ENCODE measurements around the gene SPAG17. TPM values are rescaled to one million over a fixed set of nuclear protein-coding genes. Genes with fewer than 3 reads are reported as not detected.

Gene SPAG17
- total RNA-seq, 2 experiments from 2014 or later: not detected

DNA sequence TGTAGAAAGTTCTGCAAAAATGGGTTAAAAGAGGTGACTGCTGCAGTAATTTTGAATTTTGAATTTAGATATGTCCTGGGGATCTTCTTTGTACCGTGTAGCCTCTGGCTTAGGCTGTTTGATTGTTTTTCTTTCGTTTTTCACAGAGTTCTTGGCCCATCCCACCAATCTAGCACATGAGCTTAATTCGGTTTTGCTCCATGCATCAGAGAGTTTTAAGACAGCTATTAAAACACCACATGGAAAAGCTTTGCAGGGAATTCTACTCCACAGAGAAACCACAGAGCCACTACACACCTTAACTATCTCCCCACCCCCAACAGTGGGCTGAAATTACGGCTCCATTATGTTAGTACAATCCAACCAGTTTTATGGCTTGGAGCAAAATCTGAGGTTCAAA lies 25.5 kb downstream of the SPAG17 start:
- no peaks in the 10 kb centered on the region for H3K27me3 ChIP-seq (ENCODE audit: control insufficient read depth in 1 of 2, insufficient read depth in 2 of 2, low read length in 2 of 2)
- H3K36me3 Mint-ChIP-seq (ENCODE audit: low read depth): no peaks in the 10 kb centered on the region
- no peak for TF ChIP-seq CTCF (IDR thresholded peaks at IDR 0.05)
- H3K9me3 Mint-ChIP-seq: no peaks in the 10 kb centered on the region
- H3K4me1 Mint-ChIP-seq (ENCODE audit: low read depth): no peaks in the 10 kb centered on the region
- intact Hi-C loops (cut with DNase I, micrococcal nuclease): no loop called here
- H3K36me3 ChIP-seq (ENCODE audit: insufficient read depth, low read length): no peaks in the 10 kb centered on the region
- ChIA-PET POLR2A (no interaction called here), CTCF (no interaction called here)
- H3K4me3 ChIP-seq (ENCODE audit: low read length): no peak overlapping the region
- ATAC-seq (ENCODE audit: poor library complexity) (no peak), DNase-seq (no peak)
- H3K4me3 Mint-ChIP-seq: no peak overlapping the region
- no peaks in the 10 kb centered on the region for H3K4me1 ChIP-seq (ENCODE audit: insufficient read depth, low read length)
- H3K9me3 ChIP-seq (ENCODE audit: control insufficient read depth in 1 of 2, insufficient read depth in 1 of 2, low read length in 2 of 2): peaks cover 0 to 3% of the 10 kb centered on the region in 2 experiments
- H3K27ac ChIP-seq (ENCODE audit: low read depth in 1 of 2, low read length in 2 of 2): no peak overlapping the region
- H3K27ac Mint-ChIP-seq: no peak overlapping the region
- peaks cover 6% of the 10 kb centered on the region for H3K27me3 Mint-ChIP-seq

- H3K9me3 ChIP-seq (ENCODE audit: control insufficient read depth in 1 of 2, insufficient read depth in 1 of 2, low read length in 2 of 2): peaks cover 0 to 3% of the 10 kb centered on the region in 2 experiments
- no peaks in the 10 kb centered on the region for H3K36me3 ChIP-seq (ENCODE audit: insufficient read depth, low read length)
- intact Hi-C loops (cut with DNase I, micrococcal nuclease): no loop called here
- ChIA-PET POLR2A (no interaction called here), CTCF (no interaction called here)
- no peak overlapping the region for H3K27ac Mint-ChIP-seq
- H3K27ac ChIP-seq (ENCODE audit: low read depth in 1 of 2, low read length in 2 of 2): no peak overlapping the region
- no peak for ATAC-seq (ENCODE audit: poor library complexity)
- H3K4me1 Mint-ChIP-seq (ENCODE audit: low read depth): no peaks in the 10 kb centered on the region
- H3K9me3 Mint-ChIP-seq: no peaks in the 10 kb centered on the region
- H3K27me3 Mint-ChIP-seq: peaks cover 6% of the 10 kb centered on the region
- H3K4me3 Mint-ChIP-seq: no peak overlapping the region
- H3K4me1 ChIP-seq (ENCODE audit: insufficient read depth, low read length): no peaks in the 10 kb centered on the region
- no peaks in the 10 kb centered on the region for H3K36me3 Mint-ChIP-seq (ENCODE audit: low read depth)
- TF ChIP-seq CTCF (IDR thresholded peaks at IDR 0.05): no peak
- no peak overlapping the region for H3K4me3 ChIP-seq (ENCODE audit: low read length)
- H3K27me3 ChIP-seq (ENCODE audit: control insufficient read depth in 1 of 2, insufficient read depth in 2 of 2, low read length in 2 of 2): no peaks in the 10 kb centered on the region
- no peak for DNase-seq
These were observed 26.1 kb downstream of the SPAG17 start for GRCh38 chr1:118158924-118159323.

GRCh38 chr1:118157506-118157905 lies 27.5 kb downstream of the SPAG17 start:
- no peak for TF ChIP-seq CTCF (IDR thresholded peaks at IDR 0.05)
- peaks cover 6% of the 10 kb centered on the region for H3K27me3 Mint-ChIP-seq
- Histone ChIP-seq H3K27ac (ENCODE audit: low read depth in 1 of 2, low read length in 2 of 2) (no peak overlapping the region), H3K36me3 (ENCODE audit: insufficient read depth, low read length) (no peaks in the 10 kb centered on the region), H3K9me3 (ENCODE audit: control insufficient read depth in 1 of 2, insufficient read depth in 1 of 2, low read length in 2 of 2) (peaks cover 0 to 3% of the 10 kb centered on the region in 2 experiments), H3K27me3 (ENCODE audit: control insufficient read depth in 1 of 2, insufficient read depth in 2 of 2, low read length in 2 of 2) (no peaks in the 10 kb centered on the region), H3K4me3 (ENCODE audit: low read length) (no peak overlapping the region), H3K4me1 (ENCODE audit: insufficient read depth, low read length) (no peaks in the 10 kb centered on the region)
- no peaks in the 10 kb centered on the region for H3K36me3 Mint-ChIP-seq (ENCODE audit: low read depth)
- H3K4me3 Mint-ChIP-seq: no peak overlapping the region
- CTCF ChIA-PET: no interaction called here
- no peaks in the 10 kb centered on the region for H3K4me1 Mint-ChIP-seq (ENCODE audit: low read depth)
- H3K9me3 Mint-ChIP-seq: no peaks in the 10 kb centered on the region
- intact Hi-C loops (cut with DNase I, micrococcal nuclease): no loop called here
- POLR2A ChIA-PET: no interaction called here
- no peak overlapping the region for H3K27ac Mint-ChIP-seq
- ATAC-seq (ENCODE audit: poor library complexity): no peak
- DNase-seq: no peak

Data from CD4-positive, alpha-beta T cell (primary cell).